ENCODE results near the gene DDX31. TPM values are rescaled to one million over a fixed set of nuclear protein-coding genes. Genes with fewer than 3 reads are reported as not detected.

DDX31 gene
- polyA plus RNA-seq, 4 donors = 15.5 to 19.2 (median 16.8) TPM

DNA sequence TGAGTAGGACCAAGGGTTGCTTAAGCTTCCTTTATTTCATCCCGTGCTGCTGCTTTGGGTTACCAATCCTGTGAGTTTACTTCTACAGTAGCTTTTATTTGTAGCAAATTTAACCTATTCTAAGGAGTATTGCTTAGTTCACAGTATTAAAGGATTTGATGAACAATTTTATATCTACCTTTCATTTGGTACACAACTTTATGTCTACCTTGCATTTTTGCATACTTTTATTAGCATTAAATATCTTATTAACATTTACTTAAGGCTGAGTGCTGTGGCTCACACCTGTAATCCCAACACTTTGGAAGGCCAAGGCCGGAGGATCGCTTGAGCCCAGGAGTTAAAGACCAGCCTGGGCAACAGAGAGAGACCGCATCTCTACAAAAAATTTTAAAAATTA is 4.7 kb upstream of the DDX31 start:
- no peak for DNase-seq (ENCODE audit: low read depth in 4 of 4, low spot score in 3 of 4)

DNA sequence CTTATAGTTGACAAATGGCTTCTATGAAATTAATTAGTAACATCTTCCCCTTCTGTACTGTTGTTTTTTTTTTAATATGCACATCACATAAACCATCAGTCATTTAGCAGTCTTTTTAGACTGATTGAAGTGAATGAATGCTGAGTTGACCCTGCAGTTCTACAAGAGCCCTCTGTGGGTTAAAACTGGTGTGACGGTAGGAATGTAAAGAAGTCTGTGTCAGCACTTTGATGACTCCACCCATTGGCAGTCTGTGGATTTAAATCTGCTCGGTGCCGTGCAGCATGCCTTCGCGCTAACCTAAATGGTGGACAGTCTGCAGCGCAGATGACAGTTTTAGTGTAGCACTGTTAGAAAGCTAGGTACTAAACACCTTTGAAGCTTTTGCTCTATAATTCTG is 3.6 kb upstream of the DDX31 start:
- no peak for DNase-seq (ENCODE audit: low read depth in 4 of 4, low spot score in 3 of 4)

DNA sequence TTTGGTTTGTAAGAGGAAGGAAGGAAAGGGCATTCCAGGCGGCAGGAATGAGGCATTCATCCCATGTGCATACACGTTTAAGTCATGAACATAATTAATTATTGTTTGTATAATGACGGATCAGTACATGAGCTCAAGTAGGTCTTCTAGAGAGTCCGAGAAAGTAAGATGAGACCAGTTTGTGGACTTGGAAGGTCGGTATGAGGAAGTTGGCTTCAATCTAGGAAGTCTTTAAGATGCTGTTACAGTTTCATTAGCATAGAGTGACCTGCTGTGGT is 2.6 kb upstream of the DDX31 start:
- no peak for DNase-seq (ENCODE audit: low read depth in 4 of 4, low spot score in 3 of 4)

DNA sequence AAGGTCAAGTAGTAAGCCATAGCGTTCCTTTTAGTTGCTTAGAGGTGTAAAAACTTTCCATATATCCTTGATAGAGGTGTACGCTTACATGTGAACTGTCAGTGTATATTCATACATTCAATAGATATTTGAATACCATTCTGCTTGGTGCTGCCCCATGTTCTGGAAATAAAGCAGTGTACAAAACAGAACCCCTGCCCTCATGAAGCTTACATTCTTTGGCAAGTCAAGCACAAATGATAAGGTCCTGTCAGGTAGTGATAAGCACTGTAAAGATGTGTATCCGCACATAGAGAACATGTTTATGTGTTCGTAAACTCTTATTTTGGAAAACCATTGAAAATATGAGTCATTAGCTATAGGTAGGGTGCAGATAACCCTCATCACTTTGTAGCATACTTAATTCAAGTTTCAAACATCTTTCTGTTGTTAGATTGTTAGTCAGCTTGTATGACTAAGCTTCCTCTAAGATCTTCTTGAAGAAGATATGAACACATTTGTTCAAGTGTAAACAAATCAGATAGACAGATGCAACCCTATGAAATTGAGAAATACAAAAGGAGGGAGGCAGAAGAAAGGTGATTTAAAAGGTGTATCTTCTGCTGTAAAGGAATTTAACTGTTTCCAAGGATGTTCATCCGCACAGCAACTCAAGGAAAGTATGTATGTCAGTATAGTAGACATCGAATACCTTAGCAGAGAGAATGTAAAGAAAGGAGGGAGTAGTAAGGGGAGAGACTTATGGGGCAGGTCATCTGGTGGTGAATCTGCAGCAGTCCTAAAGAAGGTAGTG is 2.0 kb upstream of the DDX31 start:
- DNase-seq (ENCODE audit: low read depth in 4 of 4, low spot score in 3 of 4) = no peak

DNA sequence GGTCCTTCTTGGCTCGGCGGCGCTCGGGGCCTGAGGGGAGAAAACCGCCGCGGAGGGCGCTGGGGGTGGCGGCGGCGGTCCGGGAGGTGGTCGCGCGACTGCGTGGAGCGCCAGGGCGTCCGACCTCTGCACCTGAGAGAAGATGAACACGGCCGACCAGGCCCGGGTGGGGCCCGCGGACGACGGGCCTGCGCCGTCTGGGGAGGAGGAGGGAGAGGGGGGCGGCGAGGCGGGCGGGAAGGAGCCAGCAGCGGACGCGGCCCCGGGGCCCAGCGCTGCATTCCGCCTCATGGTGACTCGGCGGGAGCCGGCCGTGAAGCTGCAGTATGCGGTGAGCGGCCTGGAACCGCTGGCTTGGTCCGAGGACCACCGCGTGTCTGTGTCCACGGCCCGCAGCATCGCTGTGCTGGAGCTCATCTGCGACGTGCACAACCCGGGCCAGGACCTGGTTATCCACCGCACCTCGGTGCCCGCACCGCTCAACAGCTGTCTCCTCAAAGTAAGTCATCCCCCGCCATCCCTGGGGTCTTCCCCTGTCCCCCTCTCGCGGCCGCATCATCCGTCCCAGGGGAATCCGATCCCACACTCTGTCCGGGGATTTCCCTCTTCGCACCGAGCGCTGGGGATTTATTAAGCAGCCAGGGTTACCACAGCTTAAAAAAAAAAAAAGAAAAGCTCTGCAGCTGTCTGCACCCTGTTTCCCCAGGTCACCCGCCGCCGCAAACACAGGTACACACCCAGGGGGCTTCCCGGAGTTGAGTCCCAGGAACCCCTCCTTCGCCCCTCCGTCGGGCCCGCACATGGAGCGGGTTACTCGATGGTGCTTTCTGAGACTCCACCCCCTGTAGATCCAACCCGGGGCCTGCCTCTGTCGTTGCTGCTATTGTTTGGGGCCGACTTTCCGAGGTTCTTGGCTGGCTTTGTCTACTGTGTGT is 941 bp upstream of the DDX31 start, which contains the start of gene GTF3C4:
GTF3C4 (plus strand) TSS at position 8 of the 935 bp plus-strand sequence; CDS start at position 143, 135 bp downstream.
- no peak for DNase-seq (ENCODE audit: low read depth in 4 of 4, low spot score in 3 of 4)

DNA sequence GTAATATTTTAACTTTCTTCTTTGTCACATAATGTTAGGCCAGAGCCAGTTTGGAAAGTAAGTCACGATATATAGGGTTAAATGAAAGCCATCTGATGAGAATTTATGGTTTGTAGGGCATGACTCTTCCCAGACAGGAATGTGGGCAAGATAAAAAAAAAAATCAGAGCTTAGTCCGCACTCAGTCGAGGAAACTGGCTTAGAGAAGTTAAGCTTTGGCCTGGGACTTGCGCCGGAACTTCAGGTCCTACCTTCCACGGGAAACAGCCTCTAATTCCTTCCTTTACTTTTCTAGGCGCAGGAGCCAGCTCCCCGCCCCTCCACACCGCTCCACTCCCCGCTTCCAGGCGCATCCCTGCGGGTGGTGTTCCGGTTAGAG is 475 bp downstream of the DDX31 start:
- DNase-seq (ENCODE audit: low read depth in 4 of 4, low spot score in 3 of 4) = no peak

DNA sequence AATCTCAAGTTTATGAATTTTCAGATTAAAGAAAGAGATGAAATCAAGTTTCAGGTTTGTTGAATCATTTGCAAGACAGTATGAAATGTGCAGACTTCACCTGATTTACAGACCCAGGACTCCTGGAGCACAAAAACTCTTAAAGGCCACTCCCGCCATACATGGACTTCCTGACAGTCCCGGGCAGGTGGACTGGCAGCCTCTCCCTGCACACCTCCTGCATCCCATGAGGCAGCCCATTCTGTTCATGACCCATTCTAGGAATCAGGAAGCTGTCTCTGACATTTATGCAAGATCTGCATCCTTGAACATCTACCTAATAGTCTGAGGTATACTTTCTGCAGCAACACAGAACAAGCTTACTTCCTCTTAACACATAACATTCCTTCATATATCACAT is 5.9 kb downstream of the DDX31 start:
- no peak for DNase-seq (ENCODE audit: low read depth in 4 of 4, low spot score in 3 of 4)

DNA sequence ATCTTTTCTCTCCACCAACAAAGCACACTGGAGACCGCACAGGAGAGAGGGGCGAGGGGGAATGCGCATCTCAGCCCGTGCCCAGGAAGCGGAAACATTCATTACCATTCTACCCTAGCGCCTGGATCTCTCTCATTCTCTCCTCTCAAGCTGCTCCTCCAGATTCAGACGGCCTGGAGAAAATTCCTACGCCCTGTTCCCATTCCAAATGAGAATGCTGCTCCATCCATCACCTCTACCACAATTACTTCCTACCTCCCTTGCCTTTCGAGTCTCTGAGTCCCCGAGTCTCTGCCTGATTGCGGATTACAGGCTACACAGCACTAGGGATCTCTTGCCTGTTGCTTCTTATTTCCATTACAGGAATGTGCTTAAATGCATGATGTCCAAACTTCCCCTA is 6.7 kb downstream of the DDX31 start:
- no peak for DNase-seq (ENCODE audit: low read depth in 4 of 4, low spot score in 3 of 4)

DNA sequence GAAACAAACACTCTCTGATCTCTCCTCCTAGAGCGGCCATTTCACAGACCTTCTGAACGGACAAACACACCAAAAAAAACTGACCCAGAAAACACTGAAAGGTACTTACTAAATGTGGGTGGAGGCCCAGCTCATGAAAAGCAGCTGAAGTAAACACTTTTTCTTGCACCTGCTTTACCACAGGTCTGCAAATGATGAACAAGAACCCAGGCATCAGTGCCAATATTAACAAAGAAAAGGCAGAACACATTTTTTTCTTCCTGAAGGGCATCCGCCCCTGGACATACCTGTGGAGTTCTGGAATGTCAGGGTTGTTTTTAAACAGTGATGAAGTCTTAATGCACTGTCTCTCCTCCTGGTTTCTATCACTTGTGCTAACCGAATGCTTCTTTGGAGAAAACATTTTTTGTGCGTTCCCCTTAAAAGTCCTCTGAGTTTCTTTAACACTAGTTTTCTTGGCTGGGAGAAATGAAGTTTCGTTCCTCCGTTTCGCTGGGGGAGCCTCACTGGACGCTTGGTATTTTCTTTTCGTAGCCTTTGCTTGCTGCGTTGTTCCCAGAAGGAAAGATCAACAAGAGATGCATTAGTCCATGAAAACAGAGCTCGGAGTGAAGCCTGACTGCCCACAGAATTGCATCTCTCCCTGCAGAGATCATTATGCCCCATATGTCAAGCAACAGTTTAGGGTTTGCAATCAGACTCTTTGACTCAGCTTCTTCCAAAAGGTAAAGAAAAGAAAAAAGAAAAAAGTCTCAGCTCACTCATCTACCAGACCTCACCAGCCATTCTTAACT is 7.4 kb downstream of the DDX31 start:
- no peak for DNase-seq (ENCODE audit: low read depth in 4 of 4, low spot score in 3 of 4)

DNA sequence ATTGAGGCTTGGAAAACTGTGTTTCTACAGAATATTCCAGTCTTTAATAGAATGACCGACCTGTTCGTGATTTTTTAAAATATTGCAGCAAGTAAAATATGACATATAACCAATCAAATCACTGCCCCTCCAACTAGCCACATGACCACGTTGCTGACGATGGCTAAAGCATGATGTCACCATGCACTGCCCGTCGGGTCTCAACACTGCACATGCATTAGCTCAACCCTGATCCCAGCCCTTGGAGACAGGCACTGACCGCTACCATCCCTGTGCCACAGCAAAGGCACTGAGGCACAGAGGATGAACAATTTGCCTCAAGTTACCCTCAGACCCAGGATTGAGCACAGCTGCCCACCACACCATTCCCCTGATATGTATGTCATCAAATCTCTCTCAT is 13.5 kb downstream of the DDX31 start:
- DNase-seq (ENCODE audit: low read depth in 4 of 4, low spot score in 3 of 4) = no peak

DNA sequence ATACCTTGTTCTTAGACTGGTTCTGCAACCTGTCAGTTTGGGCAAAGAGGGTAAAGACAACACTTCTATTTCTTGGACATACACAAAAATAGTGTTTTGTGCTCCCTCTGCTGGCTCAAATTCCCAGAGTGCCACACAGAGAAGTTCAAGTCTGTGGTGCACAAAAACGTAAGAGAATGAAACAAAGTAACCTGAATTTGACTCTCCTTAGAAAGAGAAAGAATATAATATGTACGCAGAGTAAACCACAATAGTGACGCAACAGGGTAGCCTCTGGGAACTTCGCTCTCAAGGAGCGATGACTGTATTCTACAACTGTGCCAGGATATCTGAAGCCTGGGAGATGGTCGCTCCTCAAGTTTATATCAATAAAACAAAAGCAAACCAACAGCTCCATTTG is 18.5 kb downstream of the DDX31 start:
- no peak for DNase-seq (ENCODE audit: low read depth in 4 of 4, low spot score in 3 of 4)

DNA sequence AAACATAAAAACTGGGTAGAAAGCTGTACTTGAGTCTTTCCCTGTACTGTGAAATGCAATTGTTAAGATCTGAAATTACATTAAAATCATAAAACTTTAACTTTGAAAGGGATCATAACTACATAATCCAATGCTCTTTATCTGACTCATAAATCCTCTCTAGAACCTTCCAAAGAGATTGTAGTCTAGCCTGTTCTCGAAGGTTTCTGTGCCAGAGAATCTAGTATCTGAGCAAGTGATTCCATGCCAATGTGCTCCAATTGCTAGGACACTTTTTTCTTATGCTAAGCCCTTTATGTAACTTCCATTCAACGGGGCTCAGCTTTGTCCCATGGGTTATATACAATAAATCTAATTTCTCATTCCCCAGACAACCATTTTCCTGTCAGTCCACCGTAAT is 21.1 kb downstream of the DDX31 start:
- DNase-seq (ENCODE audit: low read depth in 4 of 4, low spot score in 3 of 4) = no peak

DNA sequence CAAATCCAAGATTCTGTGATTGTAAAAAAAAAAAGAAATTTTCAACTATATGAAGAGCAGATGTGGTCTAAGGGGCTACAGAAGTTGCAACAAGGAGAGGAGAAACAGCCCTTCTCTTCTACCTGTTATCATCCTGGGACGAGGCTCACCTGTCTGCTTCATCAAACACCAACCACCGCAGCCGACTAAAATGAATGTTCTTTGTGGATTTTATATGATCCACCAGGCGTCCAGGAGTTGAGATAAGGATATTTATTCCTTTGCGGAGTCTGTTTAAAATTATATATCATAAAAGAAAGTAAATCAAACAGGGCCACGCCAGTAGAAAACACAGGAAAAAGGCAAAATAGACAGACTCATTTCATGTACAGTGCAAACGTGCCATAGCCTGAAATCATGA is 21.5 kb downstream of the DDX31 start:
- DNase-seq (ENCODE audit: low read depth in 4 of 4, low spot score in 3 of 4) = no peak

DNA sequence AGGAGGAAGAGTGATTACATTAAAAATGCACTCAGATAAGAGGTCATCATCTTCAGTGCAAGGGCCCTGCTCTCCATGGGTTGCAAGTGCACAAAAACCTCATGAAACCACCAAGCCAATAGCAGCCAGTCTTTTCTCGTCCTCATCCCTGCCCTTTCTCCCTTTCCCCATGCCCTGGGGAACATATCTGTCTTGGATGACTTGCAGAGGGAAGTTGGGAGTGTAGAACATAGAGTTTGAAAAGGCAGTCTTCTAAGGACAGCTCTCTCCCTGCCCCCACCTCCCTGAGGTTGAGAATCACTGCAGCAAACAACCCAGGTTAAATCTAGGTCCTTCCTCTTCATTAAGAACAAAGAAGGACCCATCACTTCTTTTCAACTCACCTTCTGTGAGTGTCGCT is 22.0 kb downstream of the DDX31 start:
- DNase-seq (ENCODE audit: low read depth in 4 of 4, low spot score in 3 of 4) = no peak

DNA sequence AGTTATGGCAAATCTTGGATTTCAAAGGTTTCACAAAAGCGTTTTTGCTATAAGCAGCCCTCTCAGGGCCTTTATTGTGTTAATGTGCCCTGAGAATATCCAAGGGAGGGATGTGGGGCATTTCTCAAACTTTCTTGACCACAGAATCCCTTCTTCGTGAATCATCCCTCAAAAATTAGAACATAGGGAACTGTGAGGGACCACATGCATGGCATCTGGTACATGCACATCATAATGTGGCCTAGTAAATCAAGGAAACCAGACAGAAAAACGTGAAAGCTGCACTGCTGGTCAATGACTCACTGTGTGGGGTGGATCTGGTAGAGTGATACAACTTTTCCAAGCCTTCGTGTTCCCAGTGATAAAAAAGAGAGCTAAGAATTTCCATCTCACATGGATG is 22.4 kb downstream of the DDX31 start:
- no peak for DNase-seq (ENCODE audit: low read depth in 4 of 4, low spot score in 3 of 4)

DNA sequence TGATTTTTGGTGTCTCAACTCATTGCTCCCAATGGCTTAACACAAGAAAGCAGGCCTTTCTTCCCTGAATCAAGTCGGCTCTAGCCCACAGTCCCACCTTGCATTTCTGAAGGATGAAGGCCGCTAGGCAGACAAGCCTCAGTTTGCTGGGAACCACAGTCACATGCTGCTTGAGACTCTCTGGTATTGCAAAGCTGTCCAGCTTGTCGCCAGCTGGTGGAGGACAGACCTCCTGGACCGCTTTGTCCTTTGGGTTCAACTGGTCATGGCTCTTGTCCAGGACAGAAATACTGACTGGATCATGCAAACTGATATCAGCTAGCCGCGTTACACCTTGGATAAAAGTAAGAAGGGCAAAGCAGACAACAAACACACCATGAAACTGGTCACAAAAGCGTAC is 23.1 kb downstream of the DDX31 start:
- no peak for DNase-seq (ENCODE audit: low read depth in 4 of 4, low spot score in 3 of 4)

DNA sequence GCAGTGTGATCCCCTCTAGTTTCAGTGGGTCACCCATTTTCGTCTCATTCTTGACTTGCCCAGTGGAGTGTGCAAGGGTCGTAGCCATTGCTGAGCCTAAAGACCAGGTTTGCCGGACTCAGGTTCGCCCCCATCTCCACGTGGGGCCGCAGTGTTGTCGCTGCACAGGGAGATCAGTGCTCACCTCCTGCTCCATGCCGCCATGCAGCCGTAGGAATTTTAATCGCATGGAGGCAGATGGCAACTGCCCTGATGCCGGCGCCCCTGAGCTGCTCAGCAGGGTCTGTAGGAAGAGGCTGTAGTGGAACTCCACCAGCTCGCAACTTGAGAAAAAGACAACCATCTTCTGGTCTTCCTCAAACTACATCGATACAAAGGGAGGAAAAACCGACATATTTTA is 24.1 kb downstream of the DDX31 start:
- DNase-seq (ENCODE audit: low read depth in 4 of 4, low spot score in 3 of 4) = no peak

DNA sequence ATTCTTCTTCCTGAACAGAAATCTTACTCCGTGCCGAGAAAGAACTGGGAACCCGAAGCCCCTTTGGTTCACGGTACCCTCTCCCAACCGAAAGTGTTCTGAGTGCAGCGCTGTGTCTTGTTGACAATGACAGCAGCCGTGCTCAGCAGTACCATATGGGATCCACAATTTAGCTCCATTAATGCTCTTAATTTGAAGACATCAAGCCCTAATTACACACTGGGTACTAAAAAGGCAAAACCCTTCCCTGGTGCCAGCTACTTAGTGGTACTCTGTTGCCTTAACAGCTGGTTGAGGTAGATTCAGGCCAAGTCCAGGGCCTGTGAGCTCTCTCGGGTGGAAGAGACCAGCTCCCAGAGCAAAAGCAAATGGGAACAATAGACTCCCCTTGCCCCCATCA is 24.5 kb downstream of the DDX31 start:
- DNase-seq (ENCODE audit: low read depth in 4 of 4, low spot score in 3 of 4) = no peak

DNA sequence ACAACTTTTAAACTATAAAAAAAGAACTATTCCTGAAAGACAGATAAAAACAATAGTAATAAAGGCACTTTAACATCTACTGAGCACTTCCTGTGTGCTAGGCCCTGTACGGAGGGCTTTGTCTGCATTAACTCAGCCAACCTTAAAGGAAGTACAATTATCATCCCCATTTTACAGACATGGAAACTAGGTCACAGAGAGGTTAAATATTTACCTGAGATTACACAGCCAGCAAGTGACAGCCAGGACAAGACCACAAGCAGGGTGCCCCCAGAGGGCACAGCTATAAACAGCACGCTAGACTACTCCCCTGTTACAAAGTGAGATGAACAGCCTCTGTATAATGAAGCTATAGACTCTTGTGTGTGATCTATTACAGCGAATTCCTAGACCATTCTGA is 25.5 kb downstream of the DDX31 start:
- DNase-seq (ENCODE audit: low read depth in 4 of 4, low spot score in 3 of 4) = no peak

DNA sequence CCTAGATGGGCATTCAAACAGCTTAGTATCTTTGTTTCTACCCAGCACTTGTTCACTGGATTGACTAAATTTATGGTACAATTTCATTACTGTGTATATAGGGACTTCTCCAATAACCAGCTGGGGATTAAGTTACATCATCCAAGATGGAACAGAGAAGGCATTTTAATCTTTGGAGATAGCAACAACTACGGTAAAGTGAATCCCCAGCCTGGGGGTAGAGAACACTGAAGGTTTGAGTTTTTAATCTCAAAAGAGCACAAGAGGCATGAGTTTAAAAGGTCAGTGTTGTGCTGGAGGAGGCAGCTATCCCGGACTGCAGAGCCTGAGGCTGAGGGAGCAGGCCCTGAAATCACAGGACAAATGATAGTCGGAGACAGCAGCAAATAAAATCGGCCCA is 28.6 kb downstream of the DDX31 start:
- no peak for DNase-seq (ENCODE audit: low read depth in 4 of 4, low spot score in 3 of 4)

DNA sequence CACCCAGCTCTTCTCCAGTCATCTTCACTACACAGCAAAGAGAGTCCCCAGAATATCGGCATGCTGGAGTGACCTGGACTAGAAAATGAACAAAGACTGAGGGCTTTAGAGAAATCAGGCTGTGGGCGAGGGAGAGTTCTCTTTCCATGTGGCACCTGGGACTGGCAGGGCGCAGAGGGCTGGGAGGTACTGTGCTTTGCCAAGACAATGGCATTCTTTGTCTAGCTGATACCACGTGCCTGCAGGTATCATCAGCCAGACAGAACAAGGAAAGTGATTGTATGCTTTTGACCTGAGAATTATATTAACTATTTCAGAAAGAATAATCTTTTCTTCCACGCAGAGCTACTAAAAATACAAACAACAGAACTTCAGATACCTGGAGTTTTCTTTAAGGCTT is 30.5 kb downstream of the DDX31 start:
- no peak for DNase-seq (ENCODE audit: low read depth in 4 of 4, low spot score in 3 of 4)
